ENCODE results near the gene MROH7. TPM values are rescaled to one million over a fixed set of nuclear protein-coding genes. Genes with fewer than 3 reads are reported as not detected.

MROH7 gene
- total RNA-seq, 5 donors from 2014 or later (not counting 1 experiment from before 2014, with no cell fraction given) = 0.15 to 0.63 (median 0.25) TPM

GRCh38 chr1:54678776-54679643, 37.4 kb downstream of the MROH7 start:
- Histone ChIP-seq H3K9me3 (no peaks in the 10 kb centered on the region), H3K4me1 (ENCODE audit: control insufficient read depth in 1 of 2, extremely low read depth in 1 of 2, insufficient read depth in 2 of 2, low read length in 2 of 2) (no peaks in the 10 kb centered on the region), H3K36me3 (ENCODE audit: control insufficient read depth in 2 of 2, extremely low read depth in 1 of 2, insufficient read depth in 1 of 2, low read length in 1 of 2) (no peaks in the 10 kb centered on the region), H3K27ac (ENCODE audit: low read length) (no peak overlapping the region), H3K27me3 (replicated peaks in 1 of 2; ENCODE audit: control insufficient read depth in 2 of 2, extremely low read depth in 1 of 2, insufficient read depth in 2 of 2, low read length in 1 of 2) (peaks cover 0 to 3% of the 10 kb centered on the region in 2 experiments), H3K4me3 (ENCODE audit: control insufficient read depth in 1 of 2, extremely low read depth in 1 of 2, low read length in 1 of 2) (no peak overlapping the region)
- ATAC-seq (replicated peaks in 1 of 4) (no peak), DNase-seq (no peak)
- WGBS (ENCODE audit: insufficient coverage) = 82% methylated on average over 12 of the region's 17 CpGs
- Mint-ChIP-seq H3K9me3 (peaks cover 0 to under 1% (median 0%) of the 10 kb centered on the region in 3 donors), H3K27ac (no peak overlapping the region), H3K36me3 (no peaks in the 10 kb centered on the region), H3K4me1 (no peaks in the 10 kb centered on the region), H3K27me3 (no peaks in the 10 kb centered on the region), H3K4me3 (no peak overlapping the region)
- ChIA-PET CTCF (interaction anchor here in 1 of 2 donors (0.8 kb wide), 1 partner anchor 1096 kb away, joined by 3 read pairs; no protein-coding TSS in a partner anchor), POLR2A (no interaction called here)

- H3K4me3 Mint-ChIP-seq = no peak overlapping the region
- H3K4me1 Mint-ChIP-seq = no peaks in the 10 kb centered on the region
- H3K9me3 Mint-ChIP-seq = no peaks in the 10 kb centered on the region
- ChIA-PET POLR2A (no interaction called here), CTCF (no interaction called here)
- Histone ChIP-seq H3K4me1 (ENCODE audit: control insufficient read depth in 1 of 2, extremely low read depth in 1 of 2, insufficient read depth in 2 of 2, low read length in 2 of 2) (no peaks in the 10 kb centered on the region), H3K27ac (ENCODE audit: low read length) (no peak overlapping the region), H3K27me3 (replicated peaks in 1 of 2; ENCODE audit: control insufficient read depth in 2 of 2, extremely low read depth in 1 of 2, insufficient read depth in 2 of 2, low read length in 1 of 2) (peaks cover 0 to 3% of the 10 kb centered on the region in 2 experiments), H3K4me3 (ENCODE audit: control insufficient read depth in 1 of 2, extremely low read depth in 1 of 2, low read length in 1 of 2) (no peak overlapping the region), H3K9me3 (no peaks in the 10 kb centered on the region), H3K36me3 (ENCODE audit: control insufficient read depth in 2 of 2, extremely low read depth in 1 of 2, insufficient read depth in 1 of 2, low read length in 1 of 2) (no peaks in the 10 kb centered on the region)
- H3K27me3 Mint-ChIP-seq = no peaks in the 10 kb centered on the region
- H3K36me3 Mint-ChIP-seq = no peaks in the 10 kb centered on the region
- 83% methylated on average over 7 of the region's 7 CpGs for WGBS (ENCODE audit: insufficient coverage)
- DNase-seq = no peak
- no peak overlapping the region for H3K27ac Mint-ChIP-seq
- ATAC-seq (replicated peaks in 1 of 4) = no peak
Observed at GRCh38 chr1:54679706-54680105, 38.1 kb downstream of the MROH7 start.

- no peaks in the 10 kb centered on the region for H3K9me3 Mint-ChIP-seq
- ChIA-PET CTCF (no interaction called here), POLR2A (no interaction called here)
- no peaks in the 10 kb centered on the region for H3K4me1 Mint-ChIP-seq
- no peaks in the 10 kb centered on the region for H3K4me1 ChIP-seq (ENCODE audit: control insufficient read depth in 1 of 2, extremely low read depth in 1 of 2, insufficient read depth in 2 of 2, low read length in 2 of 2)
- H3K27ac Mint-ChIP-seq = no peak overlapping the region
- H3K9me3 ChIP-seq = no peaks in the 10 kb centered on the region
- no peak overlapping the region for H3K4me3 ChIP-seq (ENCODE audit: control insufficient read depth in 1 of 2, extremely low read depth in 1 of 2, low read length in 1 of 2)
- H3K4me3 Mint-ChIP-seq = no peak overlapping the region
- 83% methylated on average over 7 of the region's 8 CpGs for WGBS (ENCODE audit: insufficient coverage)
- H3K36me3 ChIP-seq (ENCODE audit: control insufficient read depth in 2 of 2, extremely low read depth in 1 of 2, insufficient read depth in 1 of 2, low read length in 1 of 2) = no peaks in the 10 kb centered on the region
- no peak overlapping the region for H3K27ac ChIP-seq (ENCODE audit: low read length)
- ATAC-seq (replicated peaks in 1 of 4) (no peak), DNase-seq (no peak)
- no peaks in the 10 kb centered on the region for H3K36me3 Mint-ChIP-seq
- H3K27me3 ChIP-seq (replicated peaks in 1 of 2; ENCODE audit: control insufficient read depth in 2 of 2, extremely low read depth in 1 of 2, insufficient read depth in 2 of 2, low read length in 1 of 2) = peaks cover 0 to 4% of the 10 kb centered on the region in 2 experiments
- H3K27me3 Mint-ChIP-seq = no peaks in the 10 kb centered on the region
Observed at GRCh38 chr1:54680387-54680786, 38.8 kb downstream of the MROH7 start.

- ChIA-PET POLR2A (no interaction called here), CTCF (no interaction called here)
- Histone ChIP-seq H3K4me3 (ENCODE audit: control insufficient read depth in 1 of 2, extremely low read depth in 1 of 2, low read length in 1 of 2) (no peak overlapping the region), H3K27ac (ENCODE audit: low read length) (no peak overlapping the region), H3K36me3 (ENCODE audit: control insufficient read depth in 2 of 2, extremely low read depth in 1 of 2, insufficient read depth in 1 of 2, low read length in 1 of 2) (no peaks in the 10 kb centered on the region), H3K27me3 (replicated peaks in 1 of 2; ENCODE audit: control insufficient read depth in 2 of 2, extremely low read depth in 1 of 2, insufficient read depth in 2 of 2, low read length in 1 of 2) (peaks cover 0 to 10% of the 10 kb centered on the region in 2 experiments), H3K9me3 (no peaks in the 10 kb centered on the region), H3K4me1 (ENCODE audit: control insufficient read depth in 1 of 2, extremely low read depth in 1 of 2, insufficient read depth in 2 of 2, low read length in 2 of 2) (no peaks in the 10 kb centered on the region)
- Mint-ChIP-seq H3K27me3 (no peaks in the 10 kb centered on the region), H3K36me3 (no peaks in the 10 kb centered on the region), H3K4me3 (no peak overlapping the region), H3K27ac (no peak overlapping the region), H3K4me1 (no peaks in the 10 kb centered on the region), H3K9me3 (no peaks in the 10 kb centered on the region)
- ATAC-seq (replicated peaks in 1 of 4) (no peak), DNase-seq (no peak)
Observed at GRCh38 chr1:54681358-54681757, 39.8 kb downstream of the MROH7 start.

GRCh38 chr1:54683453-54683852, 41.9 kb downstream of the MROH7 start:
- H3K9me3 Mint-ChIP-seq = no peaks in the 10 kb centered on the region
- ChIA-PET POLR2A (no interaction called here), CTCF (no interaction called here)
- peaks cover 0 to under 1% of the 10 kb centered on the region in 2 donors for H3K27me3 Mint-ChIP-seq
- H3K36me3 Mint-ChIP-seq = no peaks in the 10 kb centered on the region
- Histone ChIP-seq H3K4me3 (ENCODE audit: control insufficient read depth in 1 of 2, extremely low read depth in 1 of 2, low read length in 1 of 2) (no peak overlapping the region), H3K9me3 (no peaks in the 10 kb centered on the region), H3K4me1 (ENCODE audit: control insufficient read depth in 1 of 2, extremely low read depth in 1 of 2, insufficient read depth in 2 of 2, low read length in 2 of 2) (no peaks in the 10 kb centered on the region), H3K36me3 (ENCODE audit: control insufficient read depth in 2 of 2, extremely low read depth in 1 of 2, insufficient read depth in 1 of 2, low read length in 1 of 2) (no peaks in the 10 kb centered on the region), H3K27ac (ENCODE audit: low read length) (no peak overlapping the region), H3K27me3 (replicated peaks in 1 of 2; ENCODE audit: control insufficient read depth in 2 of 2, extremely low read depth in 1 of 2, insufficient read depth in 2 of 2, low read length in 1 of 2) (peaks cover 0 to 6% of the 10 kb centered on the region in 2 experiments)
- no peaks in the 10 kb centered on the region for H3K4me1 Mint-ChIP-seq
- H3K4me3 Mint-ChIP-seq = no peak overlapping the region
- ATAC-seq (replicated peaks in 1 of 4) (no peak), DNase-seq (no peak)
- WGBS (ENCODE audit: insufficient coverage) = 83% methylated on average over 6 of the region's 6 CpGs
- H3K27ac Mint-ChIP-seq = no peak overlapping the region

DNA sequence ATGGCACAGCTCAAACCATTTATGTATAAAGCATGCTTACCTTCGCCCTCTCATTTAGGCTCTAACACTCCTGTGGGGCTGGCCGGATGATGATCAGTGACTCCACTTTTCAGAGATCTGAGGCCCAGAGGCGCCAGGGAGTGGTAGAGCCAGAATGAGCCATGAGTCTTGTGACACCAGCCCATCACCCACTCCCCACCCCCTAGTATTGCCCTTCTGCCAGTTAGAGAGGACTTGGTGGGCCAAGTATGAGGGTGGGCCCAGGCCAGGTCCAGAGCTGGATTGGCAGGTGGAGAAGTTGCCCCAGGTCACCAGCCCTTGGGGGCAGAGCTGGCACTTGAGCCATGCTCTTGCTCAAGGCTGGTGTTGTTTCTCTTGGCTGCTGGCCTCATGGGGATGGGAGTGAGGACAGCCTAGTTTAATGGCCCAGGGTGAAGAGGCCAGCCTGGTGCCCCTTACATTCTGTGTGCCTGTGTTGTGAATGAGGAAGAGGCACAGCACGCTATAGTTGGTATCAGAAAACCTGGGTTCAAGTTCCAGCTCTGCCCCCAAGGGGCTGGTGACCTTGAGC, 43.8 kb downstream of the MROH7 start:
- no peaks in the 10 kb centered on the region for H3K36me3 Mint-ChIP-seq
- no peak overlapping the region for H3K27ac ChIP-seq (ENCODE audit: low read length)
- DNase-seq (no peak), ATAC-seq (replicated peaks in 1 of 4) (no peak)
- H3K9me3 ChIP-seq = no peaks in the 10 kb centered on the region
- ChIA-PET CTCF (no interaction called here), POLR2A (no interaction called here)
- no peak overlapping the region for H3K27ac Mint-ChIP-seq
- H3K4me3 ChIP-seq (ENCODE audit: control insufficient read depth in 1 of 2, extremely low read depth in 1 of 2, low read length in 1 of 2) = no peak overlapping the region
- no peaks in the 10 kb centered on the region for H3K36me3 ChIP-seq (ENCODE audit: control insufficient read depth in 2 of 2, extremely low read depth in 1 of 2, insufficient read depth in 1 of 2, low read length in 1 of 2)
- H3K27me3 ChIP-seq (replicated peaks in 1 of 2; ENCODE audit: control insufficient read depth in 2 of 2, extremely low read depth in 1 of 2, insufficient read depth in 2 of 2, low read length in 1 of 2) = peaks cover 0 to 6% of the 10 kb centered on the region in 2 experiments
- H3K4me1 Mint-ChIP-seq = no peaks in the 10 kb centered on the region
- no peak overlapping the region for H3K4me3 Mint-ChIP-seq
- WGBS (ENCODE audit: insufficient coverage) = 64% methylated on average over 3 of the region's 4 CpGs
- no peaks in the 10 kb centered on the region for H3K4me1 ChIP-seq (ENCODE audit: control insufficient read depth in 1 of 2, extremely low read depth in 1 of 2, insufficient read depth in 2 of 2, low read length in 2 of 2)
- H3K27me3 Mint-ChIP-seq = peaks cover 0 to 7% of the 10 kb centered on the region in 2 donors
- no peaks in the 10 kb centered on the region for H3K9me3 Mint-ChIP-seq

Data from T-cell (primary cell).